GM13976 (cell line): ENCODE results near the gene XRCC6.

Experiments
- DNase-seq: peaks from one replicate; pipeline ENCODE4 v3.0.0; 2012; ENCODE audit warnings: low spot score
- in situ Hi-C: fragments of 300-500 bp; cut with MboI; formaldehyde crosslinking; loops from one replicate; pipeline ENCODE4 v1.12.0; 2022; ENCODE audit warnings: low sequenced_read_pairs, mixed read lengths, inconsistent platforms; ENCODE audit not compliant: unreplicated experiment
- TF ChIP-seq, protein P1 (sequence below): IDR thresholded peaks from 2 replicates; pipeline ENCODE4 v1.5.1; 2012; ENCODE audit warnings: borderline replicate concordance, mild to moderate bottlenecking; ENCODE audit not compliant: insufficient read depth; ENCODE audit errors: extremely low read depth, missing control alignments, control extremely low read depth

Gene XRCC6

DNA sequence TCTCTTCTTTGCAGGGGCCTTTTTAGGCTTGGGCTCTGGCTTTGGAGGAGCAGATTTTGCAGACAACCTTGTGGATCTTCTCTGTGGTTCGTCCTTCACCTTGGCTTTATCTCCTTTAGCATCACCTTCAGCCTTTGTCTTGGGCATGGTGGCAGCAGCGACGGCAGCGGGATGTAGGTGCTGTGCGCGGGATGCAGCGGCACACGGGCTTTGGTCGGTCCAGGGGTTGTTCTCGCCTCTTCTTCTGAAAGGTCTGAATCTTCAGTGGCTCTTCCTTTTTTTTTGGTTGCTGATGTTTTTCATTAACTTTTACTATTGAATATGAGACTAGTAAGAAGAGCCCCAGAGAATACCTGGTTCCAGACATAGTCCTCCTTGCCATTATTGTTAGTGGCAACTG, 88.2 kb downstream of the XRCC6 start:
- TF ChIP-seq, protein P1, sequence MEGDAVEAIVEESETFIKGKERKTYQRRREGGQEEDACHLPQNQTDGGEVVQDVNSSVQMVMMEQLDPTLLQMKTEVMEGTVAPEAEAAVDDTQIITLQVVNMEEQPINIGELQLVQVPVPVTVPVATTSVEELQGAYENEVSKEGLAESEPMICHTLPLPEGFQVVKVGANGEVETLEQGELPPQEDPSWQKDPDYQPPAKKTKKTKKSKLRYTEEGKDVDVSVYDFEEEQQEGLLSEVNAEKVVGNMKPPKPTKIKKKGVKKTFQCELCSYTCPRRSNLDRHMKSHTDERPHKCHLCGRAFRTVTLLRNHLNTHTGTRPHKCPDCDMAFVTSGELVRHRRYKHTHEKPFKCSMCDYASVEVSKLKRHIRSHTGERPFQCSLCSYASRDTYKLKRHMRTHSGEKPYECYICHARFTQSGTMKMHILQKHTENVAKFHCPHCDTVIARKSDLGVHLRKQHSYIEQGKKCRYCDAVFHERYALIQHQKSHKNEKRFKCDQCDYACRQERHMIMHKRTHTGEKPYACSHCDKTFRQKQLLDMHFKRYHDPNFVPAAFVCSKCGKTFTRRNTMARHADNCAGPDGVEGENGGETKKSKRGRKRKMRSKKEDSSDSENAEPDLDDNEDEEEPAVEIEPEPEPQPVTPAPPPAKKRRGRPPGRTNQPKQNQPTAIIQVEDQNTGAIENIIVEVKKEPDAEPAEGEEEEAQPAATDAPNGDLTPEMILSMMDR: no peak
- no peak for DNase-seq
- in situ Hi-C loops: no loop called here

DNA sequence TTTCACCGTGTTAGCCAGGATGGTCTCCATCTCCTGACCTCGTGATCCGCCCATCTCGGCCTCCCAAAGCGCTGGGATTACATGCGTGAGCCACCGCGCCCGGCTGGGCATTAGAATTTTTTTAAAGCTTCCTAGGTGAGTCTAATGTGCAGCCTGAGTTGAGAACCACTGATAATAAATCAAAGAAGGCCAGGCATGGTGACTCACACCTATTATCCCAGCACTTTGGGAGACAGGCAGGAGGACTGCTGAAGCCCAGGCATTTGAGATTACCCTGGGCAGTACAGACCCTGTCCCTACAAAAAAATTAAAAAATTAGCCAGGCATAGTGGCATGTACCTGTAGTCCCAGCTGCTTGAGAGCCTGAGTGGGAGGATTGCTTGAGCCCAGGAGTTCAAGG, 91.9 kb downstream of the XRCC6 start:
- no peak for DNase-seq
- TF ChIP-seq, protein P1: no peak
- in situ Hi-C loops: no loop called here
